Stimulated activated memory B cell treated with anti-CD40 and anti-IgM and Interleukin-4, amounts not matched to agents 10 μg/mL and 1 μg/mL and 100 μg/mL, for 72 hours (primary cell): ENCODE measurements around the gene ARHGAP26.

Experiments used
- ATAC-seq: fragments of 150-1000 bp; cut with Tn5 transposase; 2 replicates; pipeline ENCODE4 v1.10.0; 2021
- H3K27ac Mint-ChIP-seq: one replicate; pipeline ENCODE4 v1.8.0; 2022; ENCODE audit warnings: mild to moderate bottlenecking, mixed read lengths
- H3K27me3 Mint-ChIP-seq: one replicate; pipeline ENCODE4 v1.8.0; 2022; ENCODE audit warnings: mixed read lengths
- H3K36me3 Mint-ChIP-seq: one replicate; pipeline ENCODE4 v1.8.0; 2022; ENCODE audit warnings: mixed read lengths
- H3K4me1 Mint-ChIP-seq: one replicate; pipeline ENCODE4 v1.8.0; 2022; ENCODE audit warnings: mixed read lengths
- H3K4me3 Mint-ChIP-seq: one replicate; pipeline ENCODE4 v1.8.0; 2022; ENCODE audit warnings: mild to moderate bottlenecking, moderate library complexity, mixed read lengths
- H3K9me3 Mint-ChIP-seq: one replicate; pipeline ENCODE4 v1.8.0; 2022; ENCODE audit warnings: mixed read lengths

The ARHGAP26 gene

DNA sequence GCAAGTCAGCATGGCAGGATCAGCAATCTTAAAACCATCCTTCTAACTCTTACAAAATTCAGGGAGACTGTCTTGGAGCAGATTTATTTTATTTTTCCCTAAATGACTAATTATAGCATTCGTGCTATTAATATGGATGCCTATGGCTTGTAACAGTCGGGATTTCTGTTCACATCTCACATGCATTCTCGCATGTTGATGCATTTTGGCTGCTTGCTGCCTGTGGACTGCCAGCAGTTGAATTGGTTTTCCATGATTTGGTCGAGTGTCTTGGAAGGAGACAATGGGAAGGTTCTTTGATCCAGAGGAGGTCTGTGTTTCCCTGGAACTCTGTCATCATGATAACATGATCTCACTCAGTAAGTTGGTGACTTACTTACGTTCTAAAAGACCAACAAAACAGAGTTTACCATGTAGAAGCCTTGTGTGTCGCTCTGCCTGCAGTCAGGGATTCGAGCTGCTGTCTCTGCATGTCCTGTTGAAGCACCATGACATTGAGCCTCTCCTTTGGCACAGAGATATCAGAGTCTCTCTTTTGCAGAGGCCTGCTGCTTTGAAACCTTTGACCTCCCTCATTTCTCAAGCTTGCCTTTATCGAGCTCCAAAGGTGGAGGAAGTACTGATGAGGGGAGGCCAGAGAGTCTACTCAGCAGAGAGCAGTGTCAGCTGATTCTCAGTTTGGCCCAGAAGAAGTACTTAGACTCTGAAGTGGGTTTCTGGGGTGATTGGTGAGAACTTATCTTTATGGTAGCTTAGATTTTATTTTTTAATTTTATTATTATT is 82.4 kb downstream of the ARHGAP26 start:
- H3K4me1 Mint-ChIP-seq, result peaks cover 11% of the 10 kb centered on the region
- H3K36me3 Mint-ChIP-seq, result no peaks in the 10 kb centered on the region
- H3K4me3 Mint-ChIP-seq, result no peak overlapping the region
- no peak for ATAC-seq
- no peaks in the 10 kb centered on the region for H3K27me3 Mint-ChIP-seq
- H3K27ac Mint-ChIP-seq, result no peak overlapping the region
- no peaks in the 10 kb centered on the region for H3K9me3 Mint-ChIP-seq

GRCh38 chr5:142853682-142854081 is 83.5 kb downstream of the ARHGAP26 start:
- H3K4me1 Mint-ChIP-seq, result peaks cover 11% of the 10 kb centered on the region
- ATAC-seq, result no peak

GRCh38 chr5:142856269-142856782 is 86.1 kb downstream of the ARHGAP26 start:
- no peak overlapping the region for H3K4me3 Mint-ChIP-seq
- H3K4me1 Mint-ChIP-seq, result peaks cover 11% of the 10 kb centered on the region
- H3K9me3 Mint-ChIP-seq, result no peaks in the 10 kb centered on the region
- no peaks in the 10 kb centered on the region for H3K27me3 Mint-ChIP-seq
- H3K27ac Mint-ChIP-seq, result no peak overlapping the region
- H3K36me3 Mint-ChIP-seq, result no peaks in the 10 kb centered on the region
- ATAC-seq, result no peak

More at GRCh38 chr5:142853682-142854081, 83.5 kb downstream of the ARHGAP26 start:
- Mint-ChIP-seq H3K27me3 (no peaks in the 10 kb centered on the region), H3K27ac (no peak overlapping the region), H3K36me3 (no peaks in the 10 kb centered on the region), H3K9me3 (no peaks in the 10 kb centered on the region), H3K4me3 (no peak overlapping the region)

DNA sequence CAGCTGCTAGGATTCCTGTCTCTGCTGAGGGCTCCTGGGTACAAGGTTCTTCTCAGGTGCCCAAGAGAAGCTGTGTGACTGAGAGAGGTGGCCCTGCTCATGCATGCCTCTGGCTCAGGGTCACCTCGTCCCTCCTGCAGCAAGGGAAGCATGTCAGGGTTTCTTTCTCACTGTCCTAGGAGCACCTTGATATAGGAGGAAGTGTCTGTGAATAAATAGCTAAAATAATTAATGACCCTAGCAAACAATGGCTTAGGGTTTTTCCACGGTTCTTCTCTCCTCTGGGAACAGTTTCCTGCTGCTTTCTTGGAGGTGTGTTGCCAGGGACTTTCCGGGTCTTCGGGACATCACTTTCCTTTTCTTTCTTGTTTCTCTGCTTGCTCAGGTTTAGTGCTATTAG is 87.2 kb downstream of the ARHGAP26 start:
- ATAC-seq, result no peak
- peaks cover 12% of the 10 kb centered on the region for H3K4me1 Mint-ChIP-seq
- H3K36me3 Mint-ChIP-seq, result no peaks in the 10 kb centered on the region
- H3K4me3 Mint-ChIP-seq, result no peak overlapping the region
- H3K9me3 Mint-ChIP-seq, result no peaks in the 10 kb centered on the region
- H3K27ac Mint-ChIP-seq, result peak overlapping the region; percentile 7
- no peaks in the 10 kb centered on the region for H3K27me3 Mint-ChIP-seq

DNA sequence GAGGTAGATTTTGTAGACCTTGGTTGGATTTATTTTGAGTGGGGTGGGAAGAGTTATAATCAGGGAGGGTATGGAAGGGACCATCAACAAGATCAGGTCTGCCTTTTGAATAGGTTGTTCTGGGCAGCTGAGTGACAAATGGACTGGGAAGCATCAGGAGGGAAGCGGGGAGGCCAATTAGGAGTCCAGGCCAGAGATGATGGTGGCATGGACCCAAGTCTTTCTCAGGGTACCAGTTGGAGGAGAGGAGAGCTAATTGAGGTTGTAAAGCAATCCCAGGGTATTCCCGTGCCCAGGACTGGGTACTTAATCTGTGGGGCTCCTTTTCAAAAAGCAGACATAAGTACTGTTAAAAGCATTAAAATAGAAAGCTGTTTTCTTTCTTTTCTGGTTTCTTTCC is 88.9 kb downstream of the ARHGAP26 start:
- no peaks in the 10 kb centered on the region for H3K27me3 Mint-ChIP-seq
- H3K4me1 Mint-ChIP-seq, result peaks cover 12% of the 10 kb centered on the region
- no peak for ATAC-seq
- H3K4me3 Mint-ChIP-seq, result no peak overlapping the region
- H3K27ac Mint-ChIP-seq, result no peak overlapping the region
- no peaks in the 10 kb centered on the region for H3K36me3 Mint-ChIP-seq
- H3K9me3 Mint-ChIP-seq, result no peaks in the 10 kb centered on the region

DNA sequence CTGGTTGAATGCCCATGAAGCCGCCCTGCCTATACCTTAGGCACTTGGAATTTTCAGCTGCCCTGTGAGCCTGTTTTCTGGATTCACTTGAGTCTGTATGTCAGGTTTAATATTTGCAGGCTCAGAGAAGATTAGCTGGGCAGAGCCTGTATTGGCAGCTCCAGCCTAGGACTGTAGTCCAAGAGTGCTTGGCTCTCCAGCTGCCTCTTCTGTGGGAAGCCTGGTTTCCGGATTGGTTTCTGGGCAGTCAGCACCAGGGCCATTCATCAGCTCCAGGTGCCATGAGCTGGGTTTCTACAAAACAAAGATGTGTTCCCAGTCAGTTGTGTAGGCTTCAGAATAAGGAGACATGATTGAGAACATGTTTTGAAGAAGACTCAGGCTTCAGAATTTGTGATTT is 90.1 kb downstream of the ARHGAP26 start:
- H3K4me1 Mint-ChIP-seq, result peaks cover 12% of the 10 kb centered on the region
- no peak overlapping the region for H3K27ac Mint-ChIP-seq
- no peaks in the 10 kb centered on the region for H3K27me3 Mint-ChIP-seq
- H3K36me3 Mint-ChIP-seq, result no peaks in the 10 kb centered on the region
- H3K4me3 Mint-ChIP-seq, result no peak overlapping the region
- no peaks in the 10 kb centered on the region for H3K9me3 Mint-ChIP-seq
- ATAC-seq, result no peak

DNA sequence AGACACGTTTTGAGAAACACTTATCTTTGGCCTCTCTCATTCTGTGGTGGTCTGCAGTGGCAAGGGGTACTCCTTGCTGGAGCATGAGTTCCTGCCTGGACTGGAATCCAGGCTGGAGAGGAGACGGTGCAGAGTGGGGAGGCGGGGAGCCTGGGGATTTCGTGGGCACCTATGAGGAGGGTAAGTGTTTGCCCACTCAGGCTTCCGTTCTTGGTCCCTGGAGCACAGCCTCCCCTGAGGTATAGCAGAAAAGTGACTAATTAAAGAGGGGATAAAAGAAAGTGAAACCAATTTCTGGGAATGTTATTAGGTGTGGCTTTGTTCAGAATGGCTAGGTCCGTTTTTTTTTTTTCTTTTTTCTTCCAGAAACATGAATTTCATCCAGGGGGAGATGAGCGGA is 90.8 kb downstream of the ARHGAP26 start:
- H3K9me3 Mint-ChIP-seq, result no peaks in the 10 kb centered on the region
- H3K36me3 Mint-ChIP-seq, result no peaks in the 10 kb centered on the region
- ATAC-seq, result no peak
- peaks cover 12% of the 10 kb centered on the region for H3K4me1 Mint-ChIP-seq
- no peaks in the 10 kb centered on the region for H3K27me3 Mint-ChIP-seq
- H3K4me3 Mint-ChIP-seq, result no peak overlapping the region
- H3K27ac Mint-ChIP-seq, result no peak overlapping the region

DNA sequence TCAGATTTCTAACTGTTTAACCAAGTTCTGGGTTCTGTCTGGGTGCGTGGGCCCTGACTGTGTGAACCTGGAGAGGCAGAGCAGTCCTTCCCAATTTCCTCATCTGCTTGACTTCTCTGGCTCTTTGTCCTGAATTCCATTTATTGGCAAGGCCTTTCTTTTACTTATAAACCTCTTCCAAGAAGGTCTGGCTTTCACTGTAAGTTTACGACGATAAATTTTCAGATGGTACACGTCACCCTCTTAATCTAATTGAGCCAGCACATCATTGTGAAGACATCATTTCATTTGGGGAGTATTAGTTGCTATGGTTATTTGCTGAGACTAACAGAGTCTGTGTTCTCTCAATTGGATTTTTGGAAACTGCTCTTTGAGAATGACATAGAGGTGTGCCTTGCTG is 92.4 kb downstream of the ARHGAP26 start:
- Mint-ChIP-seq H3K27ac (no peak overlapping the region), H3K27me3 (no peaks in the 10 kb centered on the region), H3K36me3 (no peaks in the 10 kb centered on the region), H3K4me1 (peaks cover 18% of the 10 kb centered on the region), H3K9me3 (no peaks in the 10 kb centered on the region), H3K4me3 (no peak overlapping the region)
- ATAC-seq, result no peak

DNA sequence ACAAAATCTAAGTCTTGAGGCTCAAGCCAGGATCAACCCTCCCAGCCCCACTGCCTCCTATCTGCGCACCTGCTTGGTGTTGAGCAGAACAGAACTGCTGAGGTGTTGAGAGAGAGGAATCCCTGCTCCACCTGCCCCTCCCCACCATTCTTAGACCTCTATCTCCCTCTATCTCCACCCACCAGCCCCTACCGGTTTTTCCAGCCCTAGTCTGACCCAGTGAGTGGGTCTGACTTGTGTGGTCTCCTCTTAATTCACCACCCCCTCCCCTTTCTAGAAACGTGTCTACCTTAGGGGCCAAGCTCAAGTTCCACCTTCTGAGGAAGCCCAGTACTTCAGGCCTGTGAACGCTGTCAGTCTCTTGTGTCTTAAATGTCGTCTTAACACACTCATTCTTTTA is 93.7 kb downstream of the ARHGAP26 start:
- Mint-ChIP-seq H3K27me3 (no peaks in the 10 kb centered on the region), H3K27ac (no peak overlapping the region), H3K9me3 (no peaks in the 10 kb centered on the region), H3K4me1 (peaks cover 21% of the 10 kb centered on the region), H3K4me3 (no peak overlapping the region), H3K36me3 (no peaks in the 10 kb centered on the region)
- ATAC-seq, result no peak

- no peak overlapping the region for H3K4me3 Mint-ChIP-seq
- H3K27me3 Mint-ChIP-seq, result no peaks in the 10 kb centered on the region
- no peaks in the 10 kb centered on the region for H3K36me3 Mint-ChIP-seq
- H3K4me1 Mint-ChIP-seq, result peaks cover 21% of the 10 kb centered on the region
- ATAC-seq, result no peak
- H3K9me3 Mint-ChIP-seq, result no peaks in the 10 kb centered on the region
- H3K27ac Mint-ChIP-seq, result no peak overlapping the region
Measured at GRCh38 chr5:142864290-142865260, 94.4 kb downstream of the ARHGAP26 start.

DNA sequence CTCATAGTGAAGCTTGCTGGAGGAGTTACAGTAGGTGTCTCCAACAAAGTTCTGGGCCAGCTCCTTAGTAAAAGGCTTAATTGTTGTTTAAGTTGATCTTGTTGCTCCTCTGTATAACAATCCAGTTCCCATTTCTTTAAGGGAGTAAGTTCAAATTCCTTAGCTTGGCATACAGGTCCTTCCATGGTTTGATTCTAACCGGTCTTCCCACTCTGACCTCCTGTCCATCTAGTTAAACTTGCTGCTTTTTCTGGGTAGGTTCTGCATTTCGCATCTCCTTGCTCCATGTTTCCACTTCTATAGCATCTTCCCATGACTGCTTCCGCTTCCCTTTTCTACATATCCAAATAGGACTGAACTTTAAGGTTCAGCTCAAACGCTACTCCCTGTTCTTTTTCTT is 95.5 kb downstream of the ARHGAP26 start:
- Mint-ChIP-seq H3K9me3 (no peaks in the 10 kb centered on the region), H3K27ac (no peak overlapping the region), H3K27me3 (no peaks in the 10 kb centered on the region), H3K4me3 (no peak overlapping the region), H3K36me3 (no peaks in the 10 kb centered on the region), H3K4me1 (peaks cover 21% of the 10 kb centered on the region)
- no peak for ATAC-seq

DNA sequence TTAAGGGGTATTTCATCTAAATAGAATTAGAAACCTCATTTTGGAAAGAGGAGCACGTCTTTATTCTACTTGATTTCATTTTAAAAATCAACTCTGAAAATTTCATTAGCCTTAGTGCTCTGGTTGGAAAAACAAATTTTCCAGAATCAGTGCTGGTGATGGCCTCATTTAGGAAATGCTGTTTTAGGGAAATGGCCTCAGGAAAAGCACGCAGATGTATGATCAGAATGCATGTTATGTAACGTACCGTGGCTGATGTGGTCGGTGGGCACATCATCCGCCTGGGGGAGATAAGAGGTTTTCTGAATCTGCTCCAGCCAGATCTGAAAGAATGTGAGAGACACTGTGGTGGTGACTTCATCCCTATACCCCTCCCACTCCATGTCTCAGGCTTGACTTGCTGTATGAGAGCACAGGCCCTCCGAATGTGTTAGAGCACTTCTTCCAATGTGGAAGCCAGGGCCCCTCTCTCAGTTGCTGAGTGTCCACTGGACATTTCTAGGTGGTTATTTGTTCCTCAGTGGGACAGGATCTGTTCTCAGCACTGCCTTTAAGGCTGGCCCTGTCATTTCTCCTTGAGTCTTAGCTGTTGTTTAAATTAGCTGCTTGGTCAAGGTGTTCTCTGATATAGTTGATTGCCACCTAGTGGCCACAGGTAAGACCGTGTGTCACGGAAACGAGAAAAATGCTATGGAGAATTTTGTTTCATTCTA is 96.5 kb downstream of the ARHGAP26 start:
- Mint-ChIP-seq H3K27ac (no peak overlapping the region), H3K4me1 (peaks cover 14% of the 10 kb centered on the region), H3K36me3 (no peaks in the 10 kb centered on the region), H3K27me3 (no peaks in the 10 kb centered on the region), H3K9me3 (no peaks in the 10 kb centered on the region), H3K4me3 (no peak overlapping the region)
- peak; percentile 66 for ATAC-seq

- ATAC-seq, result no peak
- Mint-ChIP-seq H3K27me3 (no peaks in the 10 kb centered on the region), H3K27ac (no peak overlapping the region), H3K36me3 (no peaks in the 10 kb centered on the region), H3K4me1 (peaks cover 14% of the 10 kb centered on the region), H3K9me3 (no peaks in the 10 kb centered on the region), H3K4me3 (no peak overlapping the region)
Measured at GRCh38 chr5:142869886-142870285, 99.7 kb downstream of the ARHGAP26 start.

- Mint-ChIP-seq H3K4me3 (no peak overlapping the region), H3K27ac (no peak overlapping the region), H3K4me1 (peaks cover 14% of the 10 kb centered on the region), H3K9me3 (no peaks in the 10 kb centered on the region), H3K27me3 (no peaks in the 10 kb centered on the region), H3K36me3 (no peaks in the 10 kb centered on the region)
- no peak for ATAC-seq
Measured at GRCh38 chr5:142870532-142871362, 100.6 kb downstream of the ARHGAP26 start.
